Tibial nerve (tissue), 4 donors: ENCODE data around the gene MAMDC4. TPM values are rescaled to one million over a fixed set of nuclear protein-coding genes. Genes with fewer than 3 reads are reported as not detected.

Source experiments
- DNase-seq, 2 donors: peaks; one replicate each; pipeline ENCODE4 v3.0.0-alpha.2; 2019; ENCODE audit warnings: low spot score in 2 of 2
- H3K27ac ChIP-seq, 4 donors: fragments of 200-600 bp; sonication (generic) in 3 of 4; one replicate each; pipeline ENCODE4 v1.5.1; 2017 to 2019; ENCODE audit warnings: mild to moderate bottlenecking in 1 of 4
- H3K27me3 ChIP-seq, 2 donors: fragments of 200-600 bp; sonication (generic) in 1 of 2; one replicate each; pipeline versions ENCODE4 v1.5.1 to v1.6.0; 2017 to 2019
- H3K36me3 ChIP-seq, 3 donors: fragments of 200-600 bp; sonication (generic); one replicate each; pipeline ENCODE4 v1.5.1; 2018 to 2019
- H3K4me1 ChIP-seq, 4 donors: fragments of 200-600 bp; sonication (generic) in 3 of 4; one replicate each; pipeline ENCODE4 v1.5.1; 2017 to 2019
- H3K4me3 ChIP-seq, 4 donors: fragments of 200-600 bp; sonication (generic) in 3 of 4; one replicate each; pipeline ENCODE4 v1.5.1; 2017 to 2019; ENCODE audit warnings: mild to moderate bottlenecking in 1 of 4, moderate library complexity in 1 of 4
- H3K9me3 ChIP-seq, 4 donors: fragments of 200-600 bp; sonication (generic) in 3 of 4; one replicate each; pipeline ENCODE4 v1.5.1; 2017 to 2019
- EP300 ChIP-seq, 2 donors: sonication (generic); formaldehyde crosslinking; IDR thresholded peaks; one replicate each; pipeline ENCODE4 v1.6.1; 2017; ENCODE audit warnings: antibody characterized with exemption in 2 of 2, mild to moderate bottlenecking in 1 of 2
- POLR2A ChIP-seq, 2 donors: fragments of 450-650 bp; IDR thresholded peaks; one replicate each; pipeline ENCODE4 v1.6.1; 2017; ENCODE audit warnings: antibody characterized with exemption in 2 of 2, mild to moderate bottlenecking in 2 of 2, moderate library complexity in 2 of 2
- WGBS, 2 donors: methylation state at CpG; one replicate each; pipeline ENCODE4 v1.1.5; 2018; 5-methylcytosine and 5-hydroxymethylcytosine counted together
- small RNA-seq: library from RNA; depleted of rRNA; stranded (forward); fragments of <200 nt; gene quantifications from one replicate; pipeline ENCODE3, GENCODE V24; 2016
- total RNA-seq, 4 donors: library from RNA; depleted of rRNA; stranded (reverse); fragments of >200 nt; gene quantifications; one replicate each; pipeline ENCODE4 v1.1.0, GENCODE V29; 2016
- TF ChIP-seq, protein P1 (sequence below), 5 experiments: fragments of 200-600 bp in 3 of 5; fragments of 450-650 bp in 2 of 5; sonication (generic) in 3 of 5; IDR thresholded peaks; one replicate each; pipeline ENCODE4 v1.5.1; 2016 to 2019; ENCODE audit warnings: antibody characterized with exemption in 5 of 5, mild to moderate bottlenecking in 3 of 5, moderate library complexity in 2 of 5

MAMDC4 gene
- total RNA-seq, 4 donors from 2014 or later, result 1.5 to 8.1 (median 4.4) TPM

DNA sequence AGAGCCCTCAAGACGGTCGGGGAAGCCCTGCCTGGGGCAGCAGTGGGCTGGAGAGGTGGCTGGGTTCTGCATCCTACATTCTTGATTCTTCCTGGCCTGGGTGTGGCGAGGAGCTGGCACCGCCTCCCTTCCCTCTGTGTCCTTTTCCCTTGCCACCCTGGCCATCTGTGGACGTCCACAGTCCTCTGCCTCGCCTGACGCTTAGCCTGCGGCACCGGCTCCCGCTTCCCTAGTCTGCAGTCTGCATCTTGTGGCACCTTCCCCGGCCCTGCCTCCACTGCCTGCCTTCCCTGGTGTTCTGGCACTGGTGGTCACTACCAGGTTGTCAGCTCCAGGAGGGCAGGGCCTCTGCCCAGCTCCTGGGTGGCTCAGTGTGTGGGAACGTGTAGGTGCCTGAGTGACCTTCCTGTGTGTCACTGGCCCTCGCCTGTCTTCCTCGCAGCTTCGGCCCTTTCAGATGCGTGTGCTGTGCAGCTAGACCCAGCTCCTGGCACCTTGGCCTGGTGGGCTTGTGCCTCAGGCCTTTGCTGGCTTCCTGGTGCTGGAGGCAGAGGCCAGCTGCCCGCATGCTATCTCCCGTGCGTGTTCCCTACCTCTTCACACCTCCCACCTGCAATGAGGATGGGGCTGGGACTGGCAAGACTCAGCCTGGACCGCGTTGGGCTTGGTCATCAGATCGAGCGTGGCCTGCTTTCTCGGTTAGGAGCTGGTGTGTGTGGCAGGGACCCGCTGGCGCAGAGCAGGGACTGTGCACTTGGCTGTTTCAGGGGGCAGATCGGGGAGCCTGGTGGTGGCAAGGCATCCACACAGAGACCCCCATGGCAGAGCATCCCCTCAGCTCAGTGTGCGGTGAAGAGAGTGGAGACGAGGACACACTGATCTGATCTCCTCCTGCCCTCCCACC is 55.1 kb downstream of the MAMDC4 start:
- Histone ChIP-seq H3K4me3 (no peak overlapping the region), H3K27ac (no peak overlapping the region), H3K36me3 (peaks cover 0 to 56% (median 11%) of the 10 kb centered on the region in 3 donors), H3K27me3 (no peaks in the 10 kb centered on the region), H3K4me1 (peaks cover 0 to 18% (median 13%) of the 10 kb centered on the region in 4 donors), H3K9me3 (no peaks in the 10 kb centered on the region)
- TF ChIP-seq POLR2A (IDR thresholded peaks at IDR 0.05), result no peak
- TF ChIP-seq EP300 (IDR thresholded peaks at IDR 0.05), result no peak
- TF ChIP-seq, protein P1, sequence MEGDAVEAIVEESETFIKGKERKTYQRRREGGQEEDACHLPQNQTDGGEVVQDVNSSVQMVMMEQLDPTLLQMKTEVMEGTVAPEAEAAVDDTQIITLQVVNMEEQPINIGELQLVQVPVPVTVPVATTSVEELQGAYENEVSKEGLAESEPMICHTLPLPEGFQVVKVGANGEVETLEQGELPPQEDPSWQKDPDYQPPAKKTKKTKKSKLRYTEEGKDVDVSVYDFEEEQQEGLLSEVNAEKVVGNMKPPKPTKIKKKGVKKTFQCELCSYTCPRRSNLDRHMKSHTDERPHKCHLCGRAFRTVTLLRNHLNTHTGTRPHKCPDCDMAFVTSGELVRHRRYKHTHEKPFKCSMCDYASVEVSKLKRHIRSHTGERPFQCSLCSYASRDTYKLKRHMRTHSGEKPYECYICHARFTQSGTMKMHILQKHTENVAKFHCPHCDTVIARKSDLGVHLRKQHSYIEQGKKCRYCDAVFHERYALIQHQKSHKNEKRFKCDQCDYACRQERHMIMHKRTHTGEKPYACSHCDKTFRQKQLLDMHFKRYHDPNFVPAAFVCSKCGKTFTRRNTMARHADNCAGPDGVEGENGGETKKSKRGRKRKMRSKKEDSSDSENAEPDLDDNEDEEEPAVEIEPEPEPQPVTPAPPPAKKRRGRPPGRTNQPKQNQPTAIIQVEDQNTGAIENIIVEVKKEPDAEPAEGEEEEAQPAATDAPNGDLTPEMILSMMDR (IDR thresholded peaks at IDR 0.05), result no peak
- 95 to 96% methylated on average over 29 of the region's 29 CpGs for WGBS, 2 donors
- DNase-seq, result no peak

Small RNA genes within 50 kb of the gene (small RNA-seq; reads per million reads assigned to genes)
- gene MIR4292, result not detected
- not detected for gene MIR4479

Other genes with a start within 250 kb of the MAMDC4 start
- 100 to 1,000 TPM in 3 of 4 donors, 10 to 100 TPM in 1; 95.2 to 229 (median 179) TPM for gene EGFL7, start 189.4 kb upstream of the MAMDC4 start, total RNA-seq
- 100 to 1,000 TPM in 3 of 4 donors, 10 to 100 TPM in 1; 79.6 to 292 (median 151) TPM for gene AGPAT2, start 164.9 kb upstream of the MAMDC4 start, total RNA-seq
- gene DIPK1B, start 139.8 kb upstream of the MAMDC4 start, total RNA-seq, result 10 to 100 TPM in 2 of 4 donors, 1 to 10 TPM in 2; 5.4 to 37.9 (median 15.8) TPM
- gene LCN10, start 109.4 kb upstream of the MAMDC4 start, total RNA-seq, result 10 to 100 TPM in 2 of 4 donors, 1 to 10 TPM in 2; 7.6 to 47.5 (median 17.4) TPM
- gene LCN6, start 103.8 kb upstream of the MAMDC4 start, total RNA-seq, result 10 to 100 TPM; 14.2 to 70.0 (median 42.9) TPM
- under 1 TPM in 1 of 4 donors, not detected in 3; 0.39 TPM for gene LCN8, start 94.1 kb upstream of the MAMDC4 start, total RNA-seq
- gene LCN15, start 87.8 kb upstream of the MAMDC4 start, total RNA-seq, result not detected
- 10 to 100 TPM; 60.7 to 70.8 (median 66.9) TPM for gene TMEM141, start 61.0 kb upstream of the MAMDC4 start, total RNA-seq
- gene CCDC183, start 56.0 kb upstream of the MAMDC4 start, total RNA-seq, result 1 to 10 TPM; 1.5 to 5.1 (median 4.1) TPM
- gene RABL6, start 44.4 kb upstream of the MAMDC4 start, total RNA-seq, result 10 to 100 TPM; 63.0 to 74.5 (median 71.3) TPM
- gene AJM1, start 9.9 kb upstream of the MAMDC4 start, total RNA-seq, result 1 to 10 TPM; 2.0 to 3.9 (median 3.7) TPM
- gene PHPT1, start 2.9 kb upstream of the MAMDC4 start, total RNA-seq, result 10 to 100 TPM; 42.6 to 71.0 (median 66.7) TPM
- gene EDF1, start 14.0 kb downstream of the MAMDC4 start, total RNA-seq, result 100 to 1,000 TPM; 251 to 337 (median 266) TPM
- 10 to 100 TPM in 3 of 4 donors, 1 to 10 TPM in 1; 5.0 to 10.8 (median 10.6) TPM for gene TRAF2, start 34.2 kb downstream of the MAMDC4 start, total RNA-seq
- 100 to 1,000 TPM; 138 to 227 (median 193) TPM for gene FBXW5, start 92.4 kb downstream of the MAMDC4 start, total RNA-seq
- gene C8G, start 92.9 kb downstream of the MAMDC4 start, total RNA-seq, result 1 to 10 TPM in 2 of 4 donors, not detected in 2; 3.3 to 5.1 TPM
- gene LCN12, start 99.9 kb downstream of the MAMDC4 start, total RNA-seq, result 10 to 100 TPM in 2 of 4 donors, 1 to 10 TPM in 2; 2.4 to 16.8 (median 7.8) TPM
- gene PTGDS, start 125.2 kb downstream of the MAMDC4 start, total RNA-seq, result 1,000 to 10,000 TPM; 1,059 to 8,972 (median 6,550) TPM
- gene LCNL1, start 130.6 kb downstream of the MAMDC4 start, total RNA-seq, result 10 to 100 TPM; 14.7 to 86.3 (median 64.3) TPM
- 100 to 1,000 TPM in 1 of 4 donors, 10 to 100 TPM in 3; 65.7 to 142 (median 68.9) TPM for gene PAXX, start 140.1 kb downstream of the MAMDC4 start, total RNA-seq
- gene CLIC3, start 144.2 kb downstream of the MAMDC4 start, total RNA-seq, result 100 to 1,000 TPM in 1 of 4 donors, 10 to 100 TPM in 2, 1 to 10 TPM in 1; 1.2 to 120 (median 38.0) TPM
- gene ABCA2, start 175.9 kb downstream of the MAMDC4 start, total RNA-seq, result 100 to 1,000 TPM; 136 to 291 (median 196) TPM
- under 1 TPM in 1 of 4 donors, not detected in 3; 0.60 TPM for gene FUT7, start 179.7 kb downstream of the MAMDC4 start, total RNA-seq
- 100 to 1,000 TPM in 3 of 4 donors, 10 to 100 TPM in 1; 80.6 to 269 (median 182) TPM for gene NPDC1, start 193.8 kb downstream of the MAMDC4 start, total RNA-seq
- 10 to 100 TPM in 3 of 4 donors, 1 to 10 TPM in 1; 7.0 to 21.0 (median 18.1) TPM for gene ENTPD2, start 201.7 kb downstream of the MAMDC4 start, total RNA-seq
- under 1 TPM in 2 of 4 donors, not detected in 2; 0.22 to 0.90 TPM for gene SAPCD2, start 218.2 kb downstream of the MAMDC4 start, total RNA-seq
- gene UAP1L1, start 225.2 kb downstream of the MAMDC4 start, total RNA-seq, result 10 to 100 TPM in 2 of 4 donors, 1 to 10 TPM in 2; 8.1 to 20.7 (median 12.3) TPM
- gene MAN1B1, start 234.6 kb downstream of the MAMDC4 start, total RNA-seq, result 10 to 100 TPM; 47.3 to 58.1 (median 52.1) TPM